GM12892 (cell line): ENCODE results near the gene NCOR1.

Experiments used
- POLR2AphosphoS5 ChIP-seq: IDR thresholded peaks from 2 replicates; pipeline ENCODE4 v1.6.1; 2011; ENCODE audit warnings: low read depth, low read length, control low read depth
- TAF1 ChIP-seq: IDR thresholded peaks from 2 replicates; pipeline ENCODE4 v1.6.1; 2011; ENCODE audit warnings: low read depth, mild to moderate bottlenecking, control low read depth, low read length, borderline replicate concordance

DNA sequence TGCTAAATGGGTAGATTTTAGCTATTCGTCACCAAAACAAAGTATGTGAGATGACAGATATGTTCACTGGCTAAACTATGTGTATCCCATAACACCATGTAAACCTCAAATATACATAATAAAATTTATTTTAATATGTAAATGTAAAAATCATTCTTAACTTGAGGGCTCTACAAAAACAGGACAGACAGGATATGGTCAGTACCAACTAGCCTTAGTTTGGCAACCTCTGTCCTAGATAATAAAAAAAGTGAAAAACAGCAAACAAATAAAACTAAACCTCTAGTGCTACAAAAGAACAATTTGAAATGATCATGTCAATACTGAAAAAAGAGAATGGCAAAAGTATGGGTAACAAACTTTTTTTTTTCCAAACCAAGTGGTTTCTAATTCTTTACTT is 33.8 kb downstream of the NCOR1 start:
- TF ChIP-seq POLR2AphosphoS5 (no peak), TAF1 (no peak)
